Keratinocyte (primary cell): Measurements from ENCODE around the gene RAB3GAP2. TPM values are rescaled to one million over a fixed set of nuclear protein-coding genes. Genes with fewer than 3 reads are reported as not detected.

Experiments
- DNase-seq: peaks from one replicate; pipeline ENCODE4 v3.0.0-alpha.2; 2011; ENCODE audit warnings: low read depth, missing footprints, low spot score
- FAIRE-seq: peaks from 2 replicates; lab custom pipeline; 2011; peaks lifted over from hg19 to GRCh38; lab: Jason Lieb, UNC
- H2AFZ ChIP-seq: 2 replicates; pipeline ENCODE4 v1.6.0; 2012; ENCODE audit warnings: low read length, control low read depth, inconsistent platforms; ENCODE audit not compliant: control insufficient read depth
- H3K27ac ChIP-seq: 2 replicates; pipeline ENCODE4 v1.5.1; 2011; ENCODE audit warnings: low read length; ENCODE audit not compliant: control insufficient read depth, insufficient read depth
- H3K27me3 ChIP-seq: 3 replicates; pipeline ENCODE4 v1.6.0; 2011; ENCODE audit warnings: low read length; ENCODE audit not compliant: control insufficient read depth, insufficient read depth; ENCODE audit errors: extremely low read depth
- H3K36me3 ChIP-seq, 2 experiments: 2 replicates in 1 of 2; 3 replicates in 1 of 2; pipeline ENCODE4 v1.5.1; 2011; ENCODE audit warnings: low read length in 2 of 2, mild to moderate bottlenecking in 1 of 2; ENCODE audit not compliant: control insufficient read depth in 2 of 2, insufficient read depth in 2 of 2; ENCODE audit errors: extremely low read depth in 1 of 2
- H3K4me1 ChIP-seq: 3 replicates; pipeline ENCODE4 v1.5.1; 2011; ENCODE audit warnings: low read length; ENCODE audit not compliant: control insufficient read depth, insufficient read depth; ENCODE audit errors: extremely low read depth
- H3K4me2 ChIP-seq: 3 replicates; pipeline ENCODE4 v1.6.0; 2011; ENCODE audit warnings: low read depth, low read length; ENCODE audit not compliant: control insufficient read depth, insufficient read depth; ENCODE audit errors: extremely low read depth
- H3K4me3 ChIP-seq, 3 experiments: fragments of 200-600 bp in 1 of 3; sonication (generic) in 1 of 3; 2 replicates in 2 of 3; 3 replicates in 1 of 3; pipeline ENCODE4 v1.5.1; 2011 to 2016; ENCODE audit warnings: low read length in 3 of 3, mild to moderate bottlenecking in 3 of 3, control low read depth in 2 of 3, inconsistent platforms in 1 of 3, low read depth in 1 of 3, mixed read lengths in 1 of 3, mixed run types in 1 of 3, moderate library complexity in 1 of 3; ENCODE audit not compliant: control insufficient read depth in 2 of 3, insufficient read depth in 2 of 3; ENCODE audit errors: extremely low read depth in 1 of 3
- H3K79me2 ChIP-seq: 2 replicates; pipeline ENCODE4 v1.6.0; 2012; ENCODE audit warnings: low read length; ENCODE audit not compliant: control insufficient read depth, insufficient read depth
- H3K9ac ChIP-seq: 3 replicates; pipeline ENCODE4 v1.6.0; 2011; ENCODE audit warnings: low read length; ENCODE audit not compliant: control insufficient read depth, insufficient read depth; ENCODE audit errors: extremely low read depth
- H3K9me1 ChIP-seq: 3 replicates; pipeline ENCODE4 v1.6.0; 2011; ENCODE audit warnings: low read length; ENCODE audit not compliant: control insufficient read depth, insufficient read depth; ENCODE audit errors: extremely low read depth
- H3K9me3 ChIP-seq: 2 replicates; pipeline ENCODE4 v1.5.1; 2012; ENCODE audit warnings: low read depth, low read length; ENCODE audit not compliant: control insufficient read depth
- H4K20me1 ChIP-seq: 3 replicates; pipeline ENCODE4 v1.6.0; 2011; ENCODE audit warnings: low read length; ENCODE audit not compliant: control insufficient read depth, insufficient read depth; ENCODE audit errors: extremely low read depth
- EZH2 ChIP-seq: IDR thresholded peaks from one replicate; pipeline ENCODE4 v1.6.1; 2012; ENCODE audit warnings: inconsistent platforms, mild to moderate bottlenecking, low read length, moderate library complexity
- dilution Hi-C: fragments of 300-500 bp; cut with MboI; formaldehyde crosslinking; loops from one replicate; pipeline ENCODE4 v1.7.0; 2020; ENCODE audit warnings: low sequenced_read_pairs; ENCODE audit not compliant: extremely low pct_ligation_motif_present
- polyA plus RNA-seq, 5 experiments: library from polyadenylated mRNA; depleted of rRNA in 3 of 5; stranded (reverse) in 3 of 5; stranded (forward) in 1 of 5; unstranded in 1 of 5; fragments of >200 nt; gene quantifications; 1 replicate in 1 of 5; 2 replicates in 3 of 5; 3 replicates in 1 of 5; pipeline versions ENCODE4 v1.2.1 to v1.2.3, GENCODE V29; 2011 to 2012; ENCODE audit warnings: missing spikeins in 2 of 5, low read depth in 1 of 5, low replicate concordance in 1 of 5
- TF ChIP-seq, protein P1 (sequence below), 3 experiments: IDR thresholded peaks in 1 of 3; conservative IDR thresholded peaks in 1 of 3; optimal IDR thresholded peaks in 1 of 3; 2 replicates in 2 of 3; 3 replicates in 1 of 3; pipeline versions ENCODE3 to v1.5.1; 2011; ENCODE audit warnings: low read length in 3 of 3, mild to moderate bottlenecking in 3 of 3, moderate library complexity in 2 of 3, control low read depth in 1 of 3, inconsistent platforms in 1 of 3; ENCODE audit not compliant: insufficient read depth in 2 of 3; ENCODE audit errors: extremely low read depth in 1 of 3

RAB3GAP2 gene
- polyA plus RNA-seq, 1 donor (not counting 4 experiments of a cell fraction or from before 2014, with no cell fraction given) = 44.4 TPM

DNA sequence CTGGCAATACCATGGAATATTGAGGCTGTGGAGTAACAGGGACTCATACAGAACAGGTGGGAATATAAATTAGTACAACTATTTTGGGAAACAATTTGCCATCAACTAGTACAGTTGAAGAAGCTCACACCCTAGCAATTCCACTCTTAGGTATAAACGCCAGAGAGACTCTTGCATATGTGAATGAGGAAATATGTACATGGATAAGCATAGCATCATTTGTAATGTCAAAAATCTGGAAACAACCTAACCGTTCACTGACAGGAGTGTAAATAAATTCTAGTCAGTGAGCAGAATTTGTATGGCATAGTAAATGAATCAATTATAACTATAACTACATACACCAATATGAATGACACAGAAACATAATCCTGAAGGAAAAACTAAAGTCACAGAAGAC lies 83.7 kb downstream of the RAB3GAP2 start:
- peaks cover 9 to 17% of the 10 kb centered on the region in 2 experiments for H3K36me3 ChIP-seq

DNA sequence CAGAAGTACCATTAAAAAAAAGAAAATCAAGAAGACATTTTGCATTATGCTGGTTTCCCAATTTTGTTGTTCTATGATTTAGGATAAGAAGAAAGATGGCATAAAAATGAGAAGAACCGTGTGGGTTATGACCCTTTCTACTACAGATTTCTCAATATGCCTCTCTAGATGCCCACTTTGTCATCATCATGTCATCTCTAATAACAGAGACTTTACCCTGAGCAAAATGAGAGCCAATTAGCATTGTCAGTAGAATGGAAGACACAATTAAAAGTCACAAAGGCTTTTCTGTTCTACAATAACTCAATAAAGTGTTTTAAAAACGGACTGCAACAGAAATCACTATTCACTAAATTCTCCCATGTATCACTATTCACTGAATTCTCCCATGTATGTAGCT lies 85.5 kb downstream of the RAB3GAP2 start:
- Histone ChIP-seq H2AFZ (no peak overlapping the region), H3K4me2 (no peak overlapping the region), H3K4me1 (no peaks in the 10 kb centered on the region), H4K20me1 (no peaks in the 10 kb centered on the region), H3K79me2 (no peaks in the 10 kb centered on the region), H3K36me3 (peaks cover 10 to 17% of the 10 kb centered on the region in 2 experiments), H3K4me3 (no peak overlapping the region), H3K27me3 (no peaks in the 10 kb centered on the region), H3K9me1 (no peaks in the 10 kb centered on the region), H3K9ac (no peak overlapping the region), H3K9me3 (no peaks in the 10 kb centered on the region), H3K27ac (no peak overlapping the region)
- TF ChIP-seq EZH2 = no peak
- TF ChIP-seq, protein P1, sequence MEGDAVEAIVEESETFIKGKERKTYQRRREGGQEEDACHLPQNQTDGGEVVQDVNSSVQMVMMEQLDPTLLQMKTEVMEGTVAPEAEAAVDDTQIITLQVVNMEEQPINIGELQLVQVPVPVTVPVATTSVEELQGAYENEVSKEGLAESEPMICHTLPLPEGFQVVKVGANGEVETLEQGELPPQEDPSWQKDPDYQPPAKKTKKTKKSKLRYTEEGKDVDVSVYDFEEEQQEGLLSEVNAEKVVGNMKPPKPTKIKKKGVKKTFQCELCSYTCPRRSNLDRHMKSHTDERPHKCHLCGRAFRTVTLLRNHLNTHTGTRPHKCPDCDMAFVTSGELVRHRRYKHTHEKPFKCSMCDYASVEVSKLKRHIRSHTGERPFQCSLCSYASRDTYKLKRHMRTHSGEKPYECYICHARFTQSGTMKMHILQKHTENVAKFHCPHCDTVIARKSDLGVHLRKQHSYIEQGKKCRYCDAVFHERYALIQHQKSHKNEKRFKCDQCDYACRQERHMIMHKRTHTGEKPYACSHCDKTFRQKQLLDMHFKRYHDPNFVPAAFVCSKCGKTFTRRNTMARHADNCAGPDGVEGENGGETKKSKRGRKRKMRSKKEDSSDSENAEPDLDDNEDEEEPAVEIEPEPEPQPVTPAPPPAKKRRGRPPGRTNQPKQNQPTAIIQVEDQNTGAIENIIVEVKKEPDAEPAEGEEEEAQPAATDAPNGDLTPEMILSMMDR (optimal IDR thresholded peaks at IDR 0.05 in 1 of 3, IDR thresholded peaks at IDR 0.05 in 1 of 3, conservative IDR thresholded peaks at IDR 0.05 in 1 of 3; ENCODE audit: extremely low read depth in 1 of 3, insufficient read depth in 2 of 3, low read length in 3 of 3) = no peak
- dilution Hi-C loops = no loop called here
- no peak for DNase-seq
- FAIRE-seq = no peak

More for the DNA sequence above, 83.7 kb downstream of the RAB3GAP2 start:
- H3K79me2 ChIP-seq = no peaks in the 10 kb centered on the region
- dilution Hi-C loops = no loop called here
- no peak overlapping the region for H3K9ac ChIP-seq
- no peaks in the 10 kb centered on the region for H3K4me1 ChIP-seq
- H3K27me3 ChIP-seq = no peaks in the 10 kb centered on the region
- no peak overlapping the region for H3K4me3 ChIP-seq
- DNase-seq = no peak
- H3K9me1 ChIP-seq = no peaks in the 10 kb centered on the region
- H2AFZ ChIP-seq = no peak overlapping the region
- H3K9me3 ChIP-seq = no peaks in the 10 kb centered on the region
- FAIRE-seq = no peak
- TF ChIP-seq EZH2 = no peak
- TF ChIP-seq, protein P1 (optimal IDR thresholded peaks at IDR 0.05 in 1 of 3, IDR thresholded peaks at IDR 0.05 in 1 of 3, conservative IDR thresholded peaks at IDR 0.05 in 1 of 3; ENCODE audit: extremely low read depth in 1 of 3, insufficient read depth in 2 of 3, low read length in 3 of 3) = no peak
- no peak overlapping the region for H3K27ac ChIP-seq
- no peak overlapping the region for H3K4me2 ChIP-seq
- no peaks in the 10 kb centered on the region for H4K20me1 ChIP-seq
